Breast epithelium (tissue), 4 donors: ENCODE data around the gene RNASEH2C. TPM values are rescaled to one million over a fixed set of nuclear protein-coding genes. Genes with fewer than 3 reads are reported as not detected.

Source experiments
- DNase-seq, 2 donors: peaks; one replicate each; pipeline ENCODE4 v3.0.0-alpha.2; 2019; ENCODE audit warnings: low spot score in 2 of 2
- H3K27ac ChIP-seq, 2 donors: fragments of 200-600 bp; sonication (generic) in 1 of 2; one replicate each; pipeline ENCODE4 v1.5.1; 2016 to 2019; ENCODE audit warnings: mild to moderate bottlenecking in 1 of 2
- H3K27me3 ChIP-seq, 2 donors: fragments of 200-600 bp; sonication (generic) in 1 of 2; one replicate each; pipeline versions ENCODE4 v1.5.1 to v1.6.0; 2017 to 2019; ENCODE audit warnings: control low read depth in 1 of 2, mild to moderate bottlenecking in 1 of 2
- H3K36me3 ChIP-seq: fragments of 200-600 bp; one replicate; pipeline ENCODE4 v1.5.1; 2019
- H3K4me1 ChIP-seq, 2 donors: fragments of 200-600 bp; sonication (generic); one replicate each; pipeline ENCODE4 v1.5.1; 2016 to 2019; ENCODE audit warnings: control low read depth in 1 of 2
- H3K4me3 ChIP-seq, 3 donors: fragments of 200-600 bp; sonication (generic); 1 replicate in 2 of 3; 2 replicates in 1 of 3; pipeline ENCODE4 v1.5.1; 2016 to 2019; ENCODE audit warnings: mild to moderate bottlenecking in 3 of 3, moderate library complexity in 2 of 3
- H3K9me3 ChIP-seq, 2 donors: fragments of 200-600 bp; sonication (generic) in 1 of 2; one replicate each; pipeline ENCODE4 v1.5.1; 2016 to 2019; ENCODE audit warnings: control low read depth in 1 of 2
- POLR2A ChIP-seq: fragments of 450-650 bp; IDR thresholded peaks from one replicate; pipeline ENCODE4 v1.6.1; 2016; ENCODE audit warnings: antibody characterized with exemption, mild to moderate bottlenecking, moderate library complexity
- POLR2AphosphoS5 ChIP-seq, 3 donors: sonication (generic); formaldehyde crosslinking; IDR thresholded peaks; one replicate each; pipeline ENCODE4 v1.6.1; 2017; ENCODE audit warnings: antibody characterized with exemption in 3 of 3
- intact Hi-C: fragments of 100-400 bp; cut with DNase I; formaldehyde crosslinking; loops from one replicate; pipeline ENCODE4 v1.15.1; 2023; ENCODE audit warnings: low total_unique reads
- total RNA-seq, 3 donors: library from RNA; depleted of rRNA; stranded (reverse); fragments of >200 nt; gene quantifications; one replicate each; pipeline ENCODE4 v1.1.0, GENCODE V29; 2016
- TF ChIP-seq, protein P1 (sequence below), 3 donors: fragments of 450-650 bp; IDR thresholded peaks; one replicate each; pipeline ENCODE4 v1.5.1; 2016 to 2017; ENCODE audit warnings: antibody characterized with exemption in 3 of 3, mild to moderate bottlenecking in 3 of 3, moderate library complexity in 3 of 3

The RNASEH2C gene
- total RNA-seq, 3 donors from 2014 or later: 89.1 to 110 (median 99.8) TPM

DNA sequence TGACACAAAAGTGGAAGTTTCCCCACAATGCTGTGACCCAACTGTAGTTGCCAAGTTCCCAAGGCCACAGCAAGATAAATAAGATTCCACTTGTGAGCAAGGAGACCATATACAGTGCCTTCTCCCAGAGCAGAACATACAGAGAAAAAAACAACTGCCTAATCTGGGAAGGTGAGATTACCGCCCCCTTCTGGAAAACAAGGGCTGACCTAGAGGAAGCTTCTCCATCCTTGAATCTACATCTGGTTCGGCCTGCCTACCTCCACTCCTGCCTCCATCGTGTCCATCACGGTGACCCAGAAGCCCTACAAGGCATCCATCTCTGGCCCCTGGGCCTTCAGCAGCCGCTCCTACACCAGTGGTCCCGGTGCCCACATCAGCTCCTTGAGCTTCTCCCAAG lies 6.1 kb upstream of the RNASEH2C start:
- TF ChIP-seq POLR2A (no peak), POLR2AphosphoS5 (IDR thresholded peaks at IDR 0.05) (no peak)
- TF ChIP-seq, protein P1, sequence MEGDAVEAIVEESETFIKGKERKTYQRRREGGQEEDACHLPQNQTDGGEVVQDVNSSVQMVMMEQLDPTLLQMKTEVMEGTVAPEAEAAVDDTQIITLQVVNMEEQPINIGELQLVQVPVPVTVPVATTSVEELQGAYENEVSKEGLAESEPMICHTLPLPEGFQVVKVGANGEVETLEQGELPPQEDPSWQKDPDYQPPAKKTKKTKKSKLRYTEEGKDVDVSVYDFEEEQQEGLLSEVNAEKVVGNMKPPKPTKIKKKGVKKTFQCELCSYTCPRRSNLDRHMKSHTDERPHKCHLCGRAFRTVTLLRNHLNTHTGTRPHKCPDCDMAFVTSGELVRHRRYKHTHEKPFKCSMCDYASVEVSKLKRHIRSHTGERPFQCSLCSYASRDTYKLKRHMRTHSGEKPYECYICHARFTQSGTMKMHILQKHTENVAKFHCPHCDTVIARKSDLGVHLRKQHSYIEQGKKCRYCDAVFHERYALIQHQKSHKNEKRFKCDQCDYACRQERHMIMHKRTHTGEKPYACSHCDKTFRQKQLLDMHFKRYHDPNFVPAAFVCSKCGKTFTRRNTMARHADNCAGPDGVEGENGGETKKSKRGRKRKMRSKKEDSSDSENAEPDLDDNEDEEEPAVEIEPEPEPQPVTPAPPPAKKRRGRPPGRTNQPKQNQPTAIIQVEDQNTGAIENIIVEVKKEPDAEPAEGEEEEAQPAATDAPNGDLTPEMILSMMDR (IDR thresholded peaks at IDR 0.05): no peak
- DNase-seq: no peak
- Histone ChIP-seq H3K27ac (no peak overlapping the region), H3K36me3 (no peaks in the 10 kb centered on the region), H3K27me3 (no peaks in the 10 kb centered on the region), H3K4me1 (no peaks in the 10 kb centered on the region), H3K9me3 (no peaks in the 10 kb centered on the region), H3K4me3 (no peak overlapping the region)
- intact Hi-C loops: no loop called here

DNA sequence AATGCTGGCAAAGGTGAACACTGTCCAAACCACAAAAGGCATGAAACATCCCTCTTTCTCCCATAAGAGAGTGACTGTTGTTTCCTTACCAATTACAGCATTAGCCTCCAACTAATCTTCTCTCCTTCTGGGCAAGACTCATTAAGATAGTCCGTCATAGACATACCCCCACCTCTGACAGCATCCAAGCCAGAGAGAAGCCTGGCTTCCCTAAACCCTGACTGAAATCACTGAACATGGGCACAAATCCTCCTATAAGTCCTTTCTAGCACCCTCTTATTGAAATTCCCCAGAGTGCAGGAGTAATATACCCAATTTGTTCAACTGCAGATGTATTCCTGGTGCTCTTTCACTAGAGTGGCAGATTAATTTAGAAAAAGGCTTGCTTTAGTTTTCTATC lies 1.7 kb upstream of the RNASEH2C start:
- no peaks in the 10 kb centered on the region for H3K9me3 ChIP-seq
- no peak for DNase-seq

DNA sequence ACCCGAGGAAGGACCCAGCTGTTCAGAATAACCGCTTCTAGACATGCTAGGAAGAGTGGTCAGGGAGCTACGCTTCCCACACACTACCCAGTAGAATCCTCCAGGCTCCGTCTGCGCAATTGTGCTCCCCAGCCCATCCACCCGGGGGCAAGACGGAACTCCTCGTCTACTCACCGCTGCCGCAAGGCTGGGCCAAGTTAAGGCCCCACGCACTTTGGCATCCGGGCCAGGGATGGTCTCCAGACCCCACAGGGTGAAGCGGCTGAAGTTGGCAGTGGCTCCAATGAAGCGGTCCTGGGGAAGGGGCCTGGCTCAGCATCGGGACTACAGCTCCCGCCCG lies 757 bp downstream of the RNASEH2C start:
- no peaks in the 10 kb centered on the region for H3K9me3 ChIP-seq
- H3K36me3 ChIP-seq: no peaks in the 10 kb centered on the region
- no peaks in the 10 kb centered on the region for H3K27me3 ChIP-seq
- TF ChIP-seq, protein P1 (IDR thresholded peaks at IDR 0.05): no peak
- TF ChIP-seq POLR2A (no peak), POLR2AphosphoS5 (IDR thresholded peaks at IDR 0.05) (no peak)
- H3K4me3 ChIP-seq: peak overlapping the region; percentile 62 to 82 (median 77)
- H3K4me1 ChIP-seq: peaks cover 5 to 12% of the 10 kb centered on the region in 2 donors
- intact Hi-C loops: no loop called here
- peak overlapping the region; percentile 79 to 87 for H3K27ac ChIP-seq
- DNase-seq: no peak

More for the DNA sequence above, 1.7 kb upstream of the RNASEH2C start:
- TF ChIP-seq, protein P1 (IDR thresholded peaks at IDR 0.05): no peak
- TF ChIP-seq POLR2A: no peak
- no peak for TF ChIP-seq POLR2AphosphoS5 (IDR thresholded peaks at IDR 0.05)
- no peaks in the 10 kb centered on the region for H3K27me3 ChIP-seq
- intact Hi-C loops: no loop called here
- H3K27ac ChIP-seq: no peak overlapping the region
- H3K4me3 ChIP-seq: no peak overlapping the region
- H3K36me3 ChIP-seq: no peaks in the 10 kb centered on the region
- H3K4me1 ChIP-seq: peaks cover 5 to 12% of the 10 kb centered on the region in 2 donors

DNA sequence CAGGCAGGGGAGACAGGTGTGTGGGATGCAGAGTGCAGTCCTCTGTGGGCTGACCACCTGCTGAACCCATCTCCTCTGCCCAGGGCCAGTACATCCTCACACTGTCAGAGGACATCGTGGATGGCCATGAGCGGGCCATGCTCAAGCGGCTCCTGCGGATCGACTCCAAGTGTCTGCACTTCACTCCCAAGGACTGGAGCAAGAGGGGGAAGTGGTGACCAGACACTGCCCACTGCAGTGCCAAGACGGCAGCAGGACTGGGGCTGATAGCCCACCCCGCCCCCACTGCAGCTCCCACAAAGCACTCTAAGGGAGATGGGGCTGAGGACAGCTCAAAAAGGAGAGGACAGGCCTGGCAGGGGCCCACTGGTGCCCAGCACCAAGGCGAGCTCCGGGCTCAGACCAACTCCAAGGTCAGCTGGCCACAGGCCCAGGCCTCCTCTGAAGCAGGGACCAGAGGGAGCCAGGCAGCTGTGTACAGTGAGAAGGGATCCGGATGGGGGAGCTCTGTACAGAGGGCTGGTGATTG lies 1.6 kb downstream of the RNASEH2C start:
- peak overlapping the region in 1 of 2 donors; percentile 87 for H3K27ac ChIP-seq
- no peak for TF ChIP-seq POLR2AphosphoS5 (IDR thresholded peaks at IDR 0.05)
- no peaks in the 10 kb centered on the region for H3K27me3 ChIP-seq
- no peaks in the 10 kb centered on the region for H3K9me3 ChIP-seq
- no peak for DNase-seq
- peaks cover 5 to 12% of the 10 kb centered on the region in 2 donors for H3K4me1 ChIP-seq
- peak overlapping the region in 2 of 3 donors; percentile 77 to 82 for H3K4me3 ChIP-seq
- no peaks in the 10 kb centered on the region for H3K36me3 ChIP-seq
- intact Hi-C loops: no loop called here

DNA sequence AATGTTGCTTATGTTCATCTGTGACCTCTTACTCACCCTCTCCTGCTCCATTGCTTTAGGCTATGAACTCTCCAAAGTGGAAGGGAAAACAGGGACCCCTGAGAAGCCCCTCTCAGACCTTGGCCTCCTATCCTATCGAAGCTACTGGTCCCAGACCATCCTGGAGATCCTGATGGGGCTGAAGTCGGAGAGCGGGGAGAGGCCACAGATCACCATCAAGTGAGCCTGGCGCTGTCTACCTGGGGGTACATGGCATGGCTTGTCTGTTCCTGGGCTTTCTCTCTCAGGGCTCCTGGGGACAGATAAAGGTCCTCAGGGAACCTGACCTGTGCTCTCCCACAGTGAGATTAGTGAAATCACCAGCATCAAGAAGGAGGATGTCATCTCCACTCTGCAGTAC lies 2.1 kb downstream of the RNASEH2C start:
- Histone ChIP-seq H3K27me3 (no peaks in the 10 kb centered on the region), H3K4me1 (peaks cover 5 to 12% of the 10 kb centered on the region in 2 donors), H3K4me3 (peak overlapping the region in 1 of 3 donors; percentile 77), H3K9me3 (no peaks in the 10 kb centered on the region), H3K36me3 (no peaks in the 10 kb centered on the region), H3K27ac (peak overlapping the region in 1 of 2 donors; percentile 15)
- TF ChIP-seq, protein P1 (IDR thresholded peaks at IDR 0.05): no peak
- TF ChIP-seq POLR2AphosphoS5 (IDR thresholded peaks at IDR 0.05) (no peak), POLR2A (no peak)
- no peak for DNase-seq
- intact Hi-C loops: no loop called here
